HG03565 (cell line): Measurements from ENCODE around the gene ZNF780B.

Experiments used
- ATAC-seq: cut with Tn5 transposase; IDR thresholded peaks from one replicate; pipeline ENCODE4 v1.9.1; 2021; ENCODE audit warnings: mild to moderate bottlenecking, moderate library complexity; ENCODE audit not compliant: unreplicated experiment

The ZNF780B gene

DNA sequence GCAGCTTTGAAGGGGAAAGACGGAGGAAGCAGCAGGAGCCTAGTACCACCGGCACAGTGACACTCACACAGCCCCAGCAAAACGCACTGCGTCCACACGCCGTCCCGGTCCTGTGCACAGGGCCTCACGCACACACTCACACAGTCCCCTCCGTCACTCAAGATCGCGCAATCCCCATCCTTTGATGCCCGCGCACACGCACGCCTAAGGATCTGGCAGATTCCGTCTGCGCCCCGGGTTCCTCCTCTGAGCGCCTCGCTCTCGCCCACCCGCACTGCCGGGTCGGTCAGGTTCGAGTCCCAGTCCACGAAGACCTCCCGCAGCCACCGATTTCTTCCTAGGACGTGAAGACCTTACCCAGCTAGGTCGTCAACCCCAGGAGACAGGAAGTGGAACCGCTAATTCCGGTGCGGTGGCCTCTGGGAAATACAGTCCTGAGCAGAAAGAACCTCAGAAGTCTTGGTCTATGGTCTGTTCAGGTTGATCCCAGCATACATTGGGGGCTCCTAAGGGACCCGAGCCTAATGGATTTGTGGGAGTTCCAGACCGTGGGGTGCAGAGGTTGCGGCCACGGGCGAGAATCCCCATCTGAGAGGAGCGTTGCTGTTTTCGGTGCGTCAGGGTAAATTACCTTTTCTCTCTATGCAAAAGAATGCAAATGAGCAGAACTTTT lies at the start of gene ZNF780B:
TSS of gene ZNF780B (minus strand) at position 400 of the 673 bp plus-strand sequence. CDS start 5,899 bp downstream, outside the sequence.
- ATAC-seq, result peak; percentile 70

DNA sequence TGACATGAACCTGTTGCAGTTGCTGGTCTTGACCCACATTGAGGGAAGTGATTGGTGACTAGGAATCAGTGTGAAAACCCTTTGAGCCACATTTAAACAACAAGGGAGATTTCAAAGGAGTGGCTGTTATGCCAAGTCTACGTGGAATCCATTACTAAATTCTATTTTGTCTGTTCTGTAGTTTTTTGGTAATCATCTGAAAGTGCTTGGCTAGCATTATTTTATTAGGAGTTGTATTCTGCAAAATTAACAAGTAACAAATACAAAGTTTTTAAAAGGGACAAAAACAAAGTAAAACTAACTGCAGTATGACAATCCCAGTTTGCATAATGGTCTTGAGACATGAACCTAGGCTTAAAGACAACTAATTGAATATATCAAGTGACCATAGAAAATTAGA lies 48.7 kb upstream of the ZNF780B start:
- ATAC-seq, result no peak

DNA sequence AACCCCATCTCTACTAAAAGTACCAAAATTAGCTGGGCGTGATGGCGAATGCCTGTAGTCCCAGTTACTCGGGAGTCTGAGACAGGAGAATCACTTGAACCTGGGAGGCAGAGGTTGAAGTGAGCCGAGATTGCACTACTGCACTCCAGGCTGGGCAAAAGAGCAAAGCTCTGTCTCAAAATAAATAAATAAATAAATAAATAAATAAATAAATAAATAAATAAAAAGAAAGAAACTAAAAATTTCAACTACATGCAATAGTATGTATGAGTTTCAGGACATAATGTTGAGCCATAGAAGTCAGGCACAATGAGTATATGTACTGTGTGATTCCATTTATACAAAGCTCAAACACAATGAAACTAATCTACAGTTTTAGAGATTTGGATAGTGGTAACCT lies 47.6 kb upstream of the ZNF780B start:
- ATAC-seq, result no peak

DNA sequence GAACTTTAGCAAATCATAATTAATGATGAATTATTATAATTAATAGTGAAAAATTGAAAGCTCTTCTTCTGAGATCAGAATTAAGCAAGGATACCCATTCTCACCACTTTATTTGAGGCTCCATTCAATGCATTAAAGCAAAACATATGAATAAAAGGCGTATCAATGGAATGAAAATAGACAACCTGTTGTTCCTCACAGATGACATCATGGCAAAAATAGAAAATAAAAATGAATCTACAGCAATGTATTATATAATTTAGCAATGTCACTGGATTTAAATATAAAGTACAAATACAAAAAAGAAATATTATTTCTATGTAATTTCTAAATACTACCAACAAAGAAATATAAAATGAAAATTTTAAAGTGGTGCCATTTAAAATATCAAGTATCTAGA lies 45.8 kb upstream of the ZNF780B start:
- no peak for ATAC-seq

DNA sequence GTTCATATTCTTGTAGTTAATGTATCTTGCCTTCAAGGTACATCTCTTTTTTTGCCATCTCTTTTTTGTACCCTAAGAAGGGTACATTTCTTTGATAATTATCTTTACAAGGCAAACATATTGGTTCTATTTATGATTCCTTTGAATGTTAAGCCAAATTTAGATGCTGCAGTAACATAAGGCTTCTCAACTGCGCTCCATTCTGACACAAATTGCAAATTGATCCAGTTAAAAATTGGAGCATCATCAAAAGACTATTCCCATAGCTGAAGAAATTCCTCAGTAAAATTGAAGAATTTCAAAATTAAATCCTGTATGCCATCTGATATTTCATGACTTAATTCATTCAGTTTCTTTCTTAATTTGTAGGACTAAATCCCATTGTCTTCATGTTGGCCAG lies 37.4 kb upstream of the ZNF780B start:
- ATAC-seq, result no peak

DNA sequence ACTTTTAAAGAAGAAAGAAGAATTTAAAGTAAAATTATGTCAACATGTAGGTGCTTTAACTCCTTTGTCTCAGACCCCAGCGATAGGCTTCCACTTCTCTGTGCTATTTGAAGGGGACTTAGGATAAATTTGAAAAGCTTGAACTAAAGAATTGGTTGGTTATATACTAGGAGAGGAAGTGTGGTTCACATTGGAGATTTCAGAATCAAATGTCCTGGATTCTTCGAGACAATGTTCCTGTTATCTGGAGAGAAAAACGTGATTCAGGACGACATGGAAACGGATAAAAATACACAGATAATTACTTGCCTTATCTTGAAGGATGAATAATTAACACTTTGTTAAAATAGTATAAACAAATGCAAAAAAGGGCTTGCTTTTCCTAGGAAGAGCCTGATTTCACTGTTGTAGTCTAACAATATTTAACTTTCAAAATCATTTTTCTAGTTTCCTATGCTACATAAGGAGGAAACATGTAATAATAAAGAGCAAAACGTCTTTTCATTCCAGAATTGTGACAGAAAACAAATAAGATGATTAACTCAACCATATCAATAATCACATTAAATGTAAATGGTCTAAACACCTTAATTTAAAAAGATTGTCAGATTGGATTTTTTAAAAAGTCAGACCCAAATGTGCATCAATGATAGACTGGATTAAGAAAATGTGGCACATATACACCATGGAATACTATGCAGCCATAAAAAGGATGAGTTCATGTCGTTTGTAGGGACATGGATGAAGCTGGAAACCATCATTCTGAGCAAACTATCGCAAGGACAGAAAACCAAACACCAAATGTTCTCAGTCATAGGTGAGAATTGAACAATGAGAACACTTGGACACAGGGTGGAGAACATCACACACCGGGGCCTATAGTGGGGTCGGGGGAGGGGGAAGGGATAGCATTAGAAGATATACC lies 35.4 kb upstream of the ZNF780B start:
- ATAC-seq, result no peak

DNA sequence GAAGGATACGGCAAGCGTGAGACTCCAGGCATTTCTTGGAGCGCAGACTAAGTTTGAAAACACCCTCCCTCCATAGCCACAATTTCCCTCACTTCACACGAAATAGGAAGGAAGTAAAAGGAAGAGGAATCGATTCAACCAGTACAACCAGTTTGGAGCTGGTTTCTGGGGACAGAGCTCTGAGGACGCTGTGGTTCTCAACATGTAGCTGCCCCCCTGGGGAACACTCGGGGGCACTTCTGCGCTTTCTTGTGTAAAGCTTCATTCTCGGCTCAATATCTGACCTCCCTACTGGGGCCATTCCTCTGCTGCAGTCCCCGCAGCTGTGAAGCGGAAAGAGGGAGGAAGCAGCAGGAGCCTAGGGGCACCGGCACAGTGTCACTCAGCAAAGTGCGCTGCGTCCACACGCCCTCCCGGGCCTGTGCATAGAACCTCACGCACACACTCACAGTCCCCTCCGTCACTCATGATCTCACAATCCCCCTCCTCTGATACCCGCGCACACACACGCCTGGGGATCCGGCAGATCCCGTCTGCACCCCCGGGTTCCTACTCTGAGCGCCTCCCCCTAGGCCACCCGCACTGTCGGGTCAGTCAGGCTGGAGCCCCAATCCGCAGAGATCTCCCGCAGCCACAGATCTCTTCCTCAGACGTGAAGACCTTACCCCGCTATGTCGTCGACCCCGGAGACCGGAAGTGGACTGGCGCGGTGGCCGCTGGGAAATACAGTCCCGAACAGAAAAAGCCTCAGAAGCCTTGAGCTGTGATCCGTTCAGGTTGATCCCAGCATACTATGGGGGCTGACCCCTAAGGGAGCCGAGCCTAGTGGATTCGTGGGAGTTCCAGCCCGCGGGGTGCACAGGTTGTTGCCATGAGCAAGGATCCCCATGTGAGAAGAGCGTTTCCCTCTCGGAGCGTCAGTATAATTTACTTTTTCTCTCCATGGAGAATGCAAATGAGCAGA lies 34.5 kb upstream of the ZNF780B start, which contains the start of gene ZNF780A:
TSS of gene ZNF780A (minus strand) at position 703 of the 964 bp plus-strand sequence. CDS start 6,190 bp downstream, outside the sequence.
- ATAC-seq, result no peak

DNA sequence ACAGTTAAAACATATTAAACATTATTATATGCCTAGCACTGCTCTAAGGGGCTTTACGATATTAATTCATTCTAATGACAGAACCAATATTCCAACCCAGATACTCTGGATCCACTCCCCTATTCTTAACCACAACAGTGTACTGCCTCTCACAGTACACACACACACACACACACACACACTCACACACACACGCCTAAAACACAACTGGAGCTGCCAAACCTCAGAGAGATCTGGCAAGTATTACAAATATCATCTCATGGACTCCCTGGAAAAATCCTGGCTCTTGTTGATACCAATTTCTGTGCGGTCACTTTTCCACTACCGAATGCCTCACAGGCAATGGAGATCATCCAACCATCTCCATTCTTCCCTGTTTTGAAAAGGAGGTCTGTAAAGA lies 33.4 kb upstream of the ZNF780B start:
- no peak for ATAC-seq

DNA sequence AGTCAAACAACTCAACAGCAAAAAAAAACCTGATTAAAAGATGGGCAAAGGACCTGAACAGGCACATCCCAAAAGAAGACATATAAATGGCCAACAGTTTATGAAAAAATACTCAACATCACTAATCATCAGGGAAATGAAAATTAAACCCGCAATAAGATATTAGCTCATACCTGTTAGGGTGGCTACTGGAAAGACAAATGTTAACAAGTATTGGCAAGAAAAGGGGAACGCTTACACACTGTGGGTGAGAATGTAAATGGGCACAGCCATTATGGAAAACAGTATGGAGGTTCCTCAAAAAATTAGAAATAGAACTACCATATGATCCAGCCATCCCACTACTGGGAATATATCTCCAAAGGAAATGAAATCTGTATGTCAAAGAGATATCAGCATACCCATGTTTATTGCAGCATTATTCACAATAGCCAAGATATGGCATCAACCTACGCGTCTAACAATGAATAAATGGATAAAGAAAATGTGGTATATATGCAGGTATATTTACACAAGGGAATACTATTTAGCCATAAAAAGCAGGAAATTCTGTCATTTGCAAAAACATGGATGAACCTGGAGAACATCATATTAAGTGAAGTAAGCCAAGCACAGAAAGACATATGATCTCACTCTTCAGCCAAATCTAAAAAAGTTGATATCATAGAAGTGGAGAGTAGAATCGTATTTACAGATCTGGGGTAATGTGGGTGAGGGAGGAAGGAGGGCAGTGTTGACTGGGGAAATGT lies 32.4 kb upstream of the ZNF780B start:
- ATAC-seq, result no peak

DNA sequence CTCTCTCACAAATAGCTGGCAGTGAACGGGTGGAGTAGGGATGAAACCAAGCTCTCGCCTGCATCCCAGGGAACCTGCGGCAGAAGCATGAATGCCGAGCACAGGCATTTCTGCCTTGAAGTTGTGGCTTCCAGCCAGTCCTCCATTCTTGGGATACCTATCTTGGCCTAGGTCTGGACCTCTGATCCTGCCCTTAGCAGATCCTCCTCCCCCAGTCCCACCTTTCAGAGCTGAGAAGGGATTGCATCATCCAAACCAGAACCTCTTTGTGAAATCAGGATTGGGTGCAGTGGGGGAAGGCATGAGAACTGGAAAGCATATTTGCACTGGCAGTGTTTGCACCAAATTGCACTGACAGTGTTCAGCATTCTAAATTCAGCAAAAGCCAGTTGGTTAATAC lies 28.9 kb upstream of the ZNF780B start:
- ATAC-seq, result no peak

DNA sequence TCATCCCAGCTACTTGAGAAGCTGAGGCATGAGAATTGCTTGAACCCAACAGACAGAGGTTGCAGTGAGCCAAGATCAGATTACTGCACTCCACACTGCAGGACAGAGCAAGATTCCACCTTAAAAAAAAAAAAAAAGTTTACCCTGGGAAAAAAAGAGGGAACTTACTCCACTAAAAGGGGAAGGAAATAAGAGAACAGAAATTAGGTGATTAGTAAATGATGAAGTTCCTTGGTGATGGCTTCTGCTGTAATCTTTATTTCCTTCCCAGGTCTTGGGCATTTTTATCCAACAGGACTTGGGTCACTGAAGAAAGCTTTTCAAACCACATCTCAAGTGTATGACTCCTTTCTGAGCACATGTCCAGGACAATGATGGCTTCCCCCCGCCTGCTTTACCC lies 25.4 kb upstream of the ZNF780B start:
- ATAC-seq, result no peak

DNA sequence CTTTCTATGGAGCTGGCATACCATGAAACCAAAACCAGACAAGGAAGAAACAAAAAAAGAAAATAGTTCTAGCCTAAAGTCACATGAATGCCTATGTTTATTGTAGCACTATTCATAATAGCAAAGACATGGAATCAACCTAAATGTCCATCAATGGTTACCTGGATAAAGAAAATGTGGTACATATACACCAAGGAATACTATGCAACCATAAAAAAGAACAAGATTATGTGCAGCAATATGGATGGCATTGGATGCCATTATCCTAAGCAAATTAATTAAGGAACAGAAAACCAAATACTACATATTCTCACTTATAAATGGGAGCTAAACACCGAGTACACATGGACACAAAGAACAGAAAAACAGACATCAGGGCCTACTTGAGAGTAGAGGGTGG lies 24.3 kb upstream of the ZNF780B start:
- ATAC-seq, result no peak

DNA sequence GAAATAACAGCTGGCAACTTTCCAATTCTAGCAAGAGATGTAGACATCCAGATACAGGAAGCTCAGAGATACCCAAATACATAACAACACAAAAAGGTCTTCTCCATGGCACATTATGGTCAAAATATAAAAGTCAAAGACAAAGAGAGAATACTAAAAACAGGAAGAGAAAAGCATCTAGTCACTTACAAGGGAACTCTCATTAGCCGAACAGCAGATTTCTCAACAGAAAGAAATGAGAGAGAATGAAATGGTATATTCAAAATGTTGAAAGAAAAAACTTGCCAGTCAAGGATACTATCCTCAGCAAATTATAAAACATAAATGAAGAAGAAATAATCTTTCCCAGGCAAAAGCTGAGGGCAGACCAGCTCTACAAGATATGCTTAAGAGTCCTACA lies 22.3 kb upstream of the ZNF780B start:
- ATAC-seq, result no peak

DNA sequence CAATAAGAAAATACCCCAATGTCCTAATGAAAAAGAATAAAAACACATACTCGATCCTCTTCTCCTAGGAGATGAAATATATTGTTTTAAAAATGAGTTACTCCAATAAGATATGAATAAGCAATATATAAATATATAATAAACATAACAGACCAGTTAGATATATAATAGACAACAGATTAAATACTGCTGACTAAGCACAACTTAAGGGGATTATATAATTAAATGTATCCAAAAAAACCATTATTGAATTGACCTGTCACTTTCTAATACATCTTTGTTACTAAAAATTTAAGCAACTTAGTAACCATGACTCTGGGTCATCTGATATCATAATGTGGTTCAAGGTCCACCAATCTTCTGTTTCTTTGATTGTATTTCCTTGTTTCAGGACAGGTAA lies 14.0 kb upstream of the ZNF780B start:
- no peak for ATAC-seq

DNA sequence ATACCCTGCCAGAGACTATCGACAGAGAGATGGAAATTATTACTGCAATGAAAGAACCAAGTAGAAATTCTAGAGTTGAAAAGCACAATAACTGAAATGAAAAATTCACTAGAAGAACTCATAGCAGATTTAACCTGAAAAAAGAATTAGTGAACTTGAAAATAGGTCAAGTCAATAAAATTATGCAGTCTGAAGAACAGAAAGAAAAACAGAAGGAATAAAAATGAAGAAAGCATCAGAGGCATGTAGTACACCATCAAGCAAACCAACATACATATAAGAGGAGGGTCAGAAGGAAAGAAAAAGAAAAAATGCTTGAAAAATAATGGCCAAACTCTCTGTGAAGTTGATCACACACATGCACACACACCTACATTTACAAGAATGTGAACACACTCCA lies 3.6 kb upstream of the ZNF780B start:
- no peak for ATAC-seq

DNA sequence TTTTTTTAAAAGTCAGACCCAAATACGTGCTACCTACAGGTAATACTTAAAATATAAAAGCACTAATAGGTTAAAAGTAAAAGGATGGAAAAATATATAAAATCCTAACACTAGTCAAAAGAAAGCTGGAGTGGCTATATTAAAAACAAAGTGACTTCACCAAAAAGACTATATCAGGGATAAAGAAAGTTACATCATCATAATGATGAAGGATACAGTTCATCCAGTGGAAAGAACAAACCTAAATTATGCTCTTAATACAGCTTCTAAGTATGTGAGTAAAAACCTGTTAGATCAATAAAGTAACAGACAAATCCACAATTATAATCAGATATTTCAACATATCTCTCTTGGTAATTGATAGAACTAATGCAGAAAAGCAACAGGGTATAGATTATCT lies 1.1 kb upstream of the ZNF780B start:
- ATAC-seq, result no peak

DNA sequence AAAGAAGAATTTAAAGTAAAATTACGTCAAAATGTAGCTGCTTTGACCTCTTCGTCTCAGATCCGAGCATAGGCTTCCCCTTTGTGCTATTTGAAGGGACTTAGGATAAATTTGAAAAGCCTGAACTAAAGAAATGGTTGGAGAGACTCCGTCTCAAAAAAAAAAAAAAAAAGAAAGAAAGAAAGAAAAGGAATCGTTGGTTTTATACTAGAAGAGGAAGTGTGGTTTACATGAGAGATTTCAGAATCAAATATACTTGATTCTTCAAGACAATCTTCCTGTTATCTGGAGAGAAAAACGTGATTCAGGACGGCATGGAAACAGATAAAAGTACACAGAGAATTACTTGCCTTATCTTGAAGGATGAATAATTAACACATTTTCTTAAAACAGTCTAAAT lies 474 bp upstream of the ZNF780B start:
- ATAC-seq, result no peak

DNA sequence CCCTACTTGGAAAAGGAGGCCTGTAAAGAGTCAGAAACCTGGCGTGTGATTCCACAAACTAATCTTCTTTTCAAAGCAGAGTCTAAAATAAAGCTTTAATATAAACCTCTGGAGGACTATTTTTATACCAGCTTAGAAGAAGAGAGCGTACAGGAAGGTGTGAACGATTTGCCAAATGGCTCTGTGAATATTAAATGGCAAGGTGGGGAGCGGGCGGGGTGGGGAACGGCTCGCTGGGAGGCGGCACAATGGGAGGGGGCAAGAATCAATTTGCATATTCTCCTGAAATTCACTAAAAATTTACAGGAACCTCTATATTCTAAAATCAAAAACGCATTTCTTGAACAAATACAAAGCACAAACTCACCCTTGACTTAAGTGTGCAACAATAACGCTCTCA lies 982 bp downstream of the ZNF780B start:
- no peak for ATAC-seq

DNA sequence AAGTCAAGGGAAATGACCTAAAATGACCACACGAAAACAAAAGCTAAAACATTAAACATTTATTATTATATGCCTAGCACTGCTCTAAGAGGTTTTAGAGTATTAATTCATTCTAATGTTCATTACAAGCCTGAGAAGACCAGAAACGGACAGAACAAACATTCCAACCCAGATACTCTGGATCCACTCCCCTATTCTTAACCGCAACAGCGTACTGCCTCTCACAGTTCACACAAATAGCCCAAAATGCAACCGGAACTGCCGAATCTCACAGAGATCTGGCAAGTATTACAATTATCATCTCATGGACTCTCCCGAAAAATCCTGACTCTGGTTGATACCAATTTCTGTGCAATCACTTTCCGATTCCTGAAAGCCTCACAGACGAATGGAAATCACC lies 1.4 kb downstream of the ZNF780B start:
- ATAC-seq, result no peak

DNA sequence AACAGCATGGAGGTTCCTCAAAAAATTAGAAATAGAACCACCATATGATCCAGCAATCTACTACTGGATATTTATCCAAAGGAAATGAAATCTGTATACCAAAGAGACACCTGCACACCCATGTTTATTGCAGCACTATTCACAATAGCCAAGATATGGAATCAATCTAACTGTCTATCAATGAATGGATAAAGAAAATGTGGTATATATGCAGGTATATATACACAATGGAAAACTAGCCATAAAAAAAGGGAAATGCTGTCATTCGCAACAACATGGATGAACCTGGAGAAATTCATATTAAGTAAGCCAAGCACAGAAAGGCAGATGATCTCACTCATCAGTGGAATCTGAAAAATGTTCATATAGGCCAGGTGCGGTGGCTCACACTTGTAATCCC lies 2.5 kb downstream of the ZNF780B start:
- no peak for ATAC-seq
